ENCODE measurements around the gene UNKL. TPM values are rescaled to one million over a fixed set of nuclear protein-coding genes. Genes with fewer than 3 reads are reported as not detected.
A peak's percentile ranks its signal among the peaks of the same experiment; 100 is the strongest.

Gene UNKL
- total RNA-seq, 1 experiment from 2014 or later: 32.0 TPM

DNA sequence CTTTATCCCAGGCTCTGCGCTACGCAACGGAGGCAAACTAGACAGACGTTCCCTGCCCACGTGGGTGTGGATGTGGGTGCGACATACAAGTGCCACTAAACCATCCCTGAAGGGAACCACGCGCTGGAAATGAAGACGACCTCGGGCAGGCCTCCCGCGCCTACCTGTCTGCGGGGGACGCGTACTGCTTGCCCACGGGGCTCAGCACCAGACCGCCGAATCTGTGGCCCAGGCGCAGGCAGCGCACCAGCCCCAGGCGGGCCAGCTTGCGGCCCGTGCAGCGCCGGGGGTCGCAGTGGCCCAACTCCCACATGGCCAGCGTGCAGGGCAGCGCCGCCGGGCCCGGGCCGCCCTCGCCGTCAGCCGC lies 63.3 kb downstream of the UNKL start:
- Histone ChIP-seq H3K18ac (ENCODE audit: insufficient read length, low read depth, low read length) (no peak overlapping the region), H3K27ac (ENCODE audit: insufficient read length, low read depth, low read length) (no peak overlapping the region), H3K79me2 (ENCODE audit: insufficient read depth, low read length) (peaks cover 2% of the 10 kb centered on the region; the same call in 1 of the 2 replicates), H2AK5ac (ENCODE audit: insufficient read length, low read length) (no peak overlapping the region), H4K91ac (ENCODE audit: insufficient read length, low read depth, low read length) (no peak overlapping the region), H3K9ac (ENCODE audit: extremely low read depth, insufficient read length, low read length) (peak overlapping the region; percentile 7), H3K4me1 (ENCODE audit: insufficient read depth, low read length) (no peaks in the 10 kb centered on the region), H2BK12ac (ENCODE audit: insufficient read length, low read depth, low read length) (no peak overlapping the region), H3K23me2 (ENCODE audit: insufficient read length, low read depth, low read length, poor library complexity, severe bottlenecking) (peaks cover 3% of the 10 kb centered on the region), H2BK5ac (ENCODE audit: insufficient read length, low read length) (no peak overlapping the region), H3K79me1 (ENCODE audit: insufficient read depth, low read depth, low read length, poor library complexity, severe bottlenecking) (no peaks in the 10 kb centered on the region), H4K8ac (replicated peaks; ENCODE audit: insufficient read length, low read depth, low read length) (no peak overlapping the region), H4K20me1 (ENCODE audit: control insufficient read depth, insufficient read depth, insufficient read length) (no peaks in the 10 kb centered on the region), H4K5ac (ENCODE audit: insufficient read length, low read depth, low read length) (no peak overlapping the region), H3K4ac (ENCODE audit: low read depth, low read length) (no peak overlapping the region), H3K14ac (ENCODE audit: insufficient read depth, low read length) (no peak overlapping the region; the same call in 1 of the 2 replicates), H3T11ph (ENCODE audit: low read length) (no peak overlapping the region), H3K4me2 (ENCODE audit: insufficient read depth, insufficient read length, low read length) (peak overlapping the region; percentile 64), H3K27me3 (ENCODE audit: insufficient read depth, low read length) (no peaks in the 10 kb centered on the region), H2BK120ac (ENCODE audit: low read depth, low read length, poor library complexity, severe bottlenecking) (no peak overlapping the region), H2BK15ac (ENCODE audit: low read depth, low read length) (no peak overlapping the region), H2AFZ (ENCODE audit: low read length) (no peak overlapping the region), H3K56ac (ENCODE audit: insufficient read length, low read depth, low read length) (no peak overlapping the region), H3K9me3 (ENCODE audit: control insufficient read depth, low read depth, low read length) (no peaks in the 10 kb centered on the region), H3K23ac (ENCODE audit: insufficient read length, low read depth, low read length) (no peak overlapping the region), H2BK20ac (ENCODE audit: low read depth, low read length, poor library complexity, severe bottlenecking) (no peak overlapping the region)
- Mint-ChIP-seq H3K4me3 (peak overlapping the region; percentile 84 to 87), H3K27me3 (ENCODE audit: low read depth) (no peaks in the 10 kb centered on the region), H3K27ac (no peak overlapping the region), H3K9me3 (no peaks in the 10 kb centered on the region; a peak in 1 of 5 replicates), H3K36me3 (ENCODE audit: insufficient read depth in 1 of 3, low read depth in 3 of 3) (peaks cover 3 to 18% (median 12%) of the 10 kb centered on the region in 3 experiments; a peak in 5 of 7 replicates), H3K4me1 (peaks cover 4 to 9% of the 10 kb centered on the region in 2 experiments)
- DNase-seq: no peak
- no CpG with 5 or more reads among the region's 35 CpGs for WGBS (ENCODE audit: extremely low coverage, insufficient read length, low lambda C conversion rate)
- TF ChIP-seq, protein P1, sequence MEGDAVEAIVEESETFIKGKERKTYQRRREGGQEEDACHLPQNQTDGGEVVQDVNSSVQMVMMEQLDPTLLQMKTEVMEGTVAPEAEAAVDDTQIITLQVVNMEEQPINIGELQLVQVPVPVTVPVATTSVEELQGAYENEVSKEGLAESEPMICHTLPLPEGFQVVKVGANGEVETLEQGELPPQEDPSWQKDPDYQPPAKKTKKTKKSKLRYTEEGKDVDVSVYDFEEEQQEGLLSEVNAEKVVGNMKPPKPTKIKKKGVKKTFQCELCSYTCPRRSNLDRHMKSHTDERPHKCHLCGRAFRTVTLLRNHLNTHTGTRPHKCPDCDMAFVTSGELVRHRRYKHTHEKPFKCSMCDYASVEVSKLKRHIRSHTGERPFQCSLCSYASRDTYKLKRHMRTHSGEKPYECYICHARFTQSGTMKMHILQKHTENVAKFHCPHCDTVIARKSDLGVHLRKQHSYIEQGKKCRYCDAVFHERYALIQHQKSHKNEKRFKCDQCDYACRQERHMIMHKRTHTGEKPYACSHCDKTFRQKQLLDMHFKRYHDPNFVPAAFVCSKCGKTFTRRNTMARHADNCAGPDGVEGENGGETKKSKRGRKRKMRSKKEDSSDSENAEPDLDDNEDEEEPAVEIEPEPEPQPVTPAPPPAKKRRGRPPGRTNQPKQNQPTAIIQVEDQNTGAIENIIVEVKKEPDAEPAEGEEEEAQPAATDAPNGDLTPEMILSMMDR (conservative IDR thresholded peaks at IDR 0.05): no peak
